ENCODE results near the gene CEP44.

DNA sequence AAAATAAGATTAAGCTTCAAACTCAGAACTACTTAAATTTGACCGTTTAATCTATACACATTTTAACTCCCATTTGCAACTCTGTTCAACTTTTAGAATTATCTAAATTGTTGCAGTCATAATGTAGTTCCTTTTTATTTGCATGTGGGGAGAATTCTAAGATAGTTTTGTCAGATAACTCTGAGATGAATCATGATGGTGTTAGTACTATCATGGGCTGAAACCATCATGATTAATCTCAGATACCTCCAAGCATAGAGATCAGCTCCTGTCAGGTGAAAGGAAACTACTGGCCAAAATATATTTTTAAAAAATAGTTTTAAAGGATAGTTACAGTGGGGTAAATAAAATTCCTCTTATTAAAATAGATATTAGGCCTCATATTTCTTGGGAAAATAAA, 39.3 kb upstream of the CEP44 start:
- TF ChIP-seq, protein P1, sequence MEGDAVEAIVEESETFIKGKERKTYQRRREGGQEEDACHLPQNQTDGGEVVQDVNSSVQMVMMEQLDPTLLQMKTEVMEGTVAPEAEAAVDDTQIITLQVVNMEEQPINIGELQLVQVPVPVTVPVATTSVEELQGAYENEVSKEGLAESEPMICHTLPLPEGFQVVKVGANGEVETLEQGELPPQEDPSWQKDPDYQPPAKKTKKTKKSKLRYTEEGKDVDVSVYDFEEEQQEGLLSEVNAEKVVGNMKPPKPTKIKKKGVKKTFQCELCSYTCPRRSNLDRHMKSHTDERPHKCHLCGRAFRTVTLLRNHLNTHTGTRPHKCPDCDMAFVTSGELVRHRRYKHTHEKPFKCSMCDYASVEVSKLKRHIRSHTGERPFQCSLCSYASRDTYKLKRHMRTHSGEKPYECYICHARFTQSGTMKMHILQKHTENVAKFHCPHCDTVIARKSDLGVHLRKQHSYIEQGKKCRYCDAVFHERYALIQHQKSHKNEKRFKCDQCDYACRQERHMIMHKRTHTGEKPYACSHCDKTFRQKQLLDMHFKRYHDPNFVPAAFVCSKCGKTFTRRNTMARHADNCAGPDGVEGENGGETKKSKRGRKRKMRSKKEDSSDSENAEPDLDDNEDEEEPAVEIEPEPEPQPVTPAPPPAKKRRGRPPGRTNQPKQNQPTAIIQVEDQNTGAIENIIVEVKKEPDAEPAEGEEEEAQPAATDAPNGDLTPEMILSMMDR (IDR thresholded peaks at IDR 0.05; ENCODE audit: insufficient read depth, low read depth, low read length) = no peak
- no peak for TF ChIP-seq EZH2 (IDR thresholded peaks at IDR 0.05; ENCODE audit: insufficient read depth, low read length)
